ENCODE measurements around the gene ZNF548. TPM values are rescaled to one million over a fixed set of nuclear protein-coding genes. Genes with fewer than 3 reads are reported as not detected.

The ZNF548 gene
- total RNA-seq, 4 donors from 2014 or later = 4.2 to 13.1 (median 8.2) TPM

DNA sequence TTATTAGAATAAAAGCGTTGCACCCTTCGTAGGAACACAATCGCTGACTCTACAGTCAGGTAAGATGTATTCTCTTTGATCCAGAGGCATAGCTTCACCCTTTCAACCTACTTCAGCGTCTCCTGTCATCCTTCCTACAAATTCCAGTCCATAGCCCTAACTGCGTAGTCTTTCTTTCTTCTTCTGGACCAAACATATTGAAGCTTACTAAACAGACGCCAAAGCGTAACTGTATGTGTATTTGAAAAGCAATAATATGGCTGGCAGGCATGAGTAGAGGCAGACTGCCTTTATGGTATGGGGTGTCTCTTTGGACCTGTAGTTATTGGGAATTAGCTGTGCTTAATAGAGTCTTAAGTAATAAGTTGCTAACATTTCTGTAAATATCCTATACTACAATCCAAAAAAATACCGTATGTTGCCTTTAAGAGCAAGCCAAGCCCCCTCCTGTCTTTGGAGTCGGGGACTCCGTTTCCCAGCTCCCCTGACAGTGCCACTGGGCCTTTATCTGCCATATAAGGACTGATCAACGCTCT lies 392 bp upstream of the ZNF548 start:
- H3K27ac ChIP-seq = peak overlapping the region; percentile 84 to 90 (median 89)
- in situ Hi-C loops (cut with MboI; ENCODE audit: low pct_ligation_motif_present in 1 of 4, low pct_unique_long_range_greater_than_20kb in 1 of 4, low sequenced_read_pairs in 3 of 4) = no loop called here
- peak overlapping the region; percentile 0 to 89 (median 73) for H3K4me3 ChIP-seq
- DNase-seq = no peak
- no peaks in the 10 kb centered on the region for H3K27me3 ChIP-seq
- H3K4me1 ChIP-seq = peaks cover 6 to 18% (median 8%) of the 10 kb centered on the region in 4 donors
- peaks cover 0 to 4% (median 2%) of the 10 kb centered on the region in 4 donors for H3K36me3 ChIP-seq
- 60 to 93% methylated on average over 7 to 11 of the region's 11 CpGs for WGBS, 2 donors (ENCODE audit: low coverage in 1 of 2)
- intact Hi-C loops (cut with DNase I; ENCODE audit: low total_unique reads) = no loop called here
- peaks cover 3% of the 10 kb centered on the region in 2 donors for H3K9me3 ChIP-seq
- TF ChIP-seq, protein P1, sequence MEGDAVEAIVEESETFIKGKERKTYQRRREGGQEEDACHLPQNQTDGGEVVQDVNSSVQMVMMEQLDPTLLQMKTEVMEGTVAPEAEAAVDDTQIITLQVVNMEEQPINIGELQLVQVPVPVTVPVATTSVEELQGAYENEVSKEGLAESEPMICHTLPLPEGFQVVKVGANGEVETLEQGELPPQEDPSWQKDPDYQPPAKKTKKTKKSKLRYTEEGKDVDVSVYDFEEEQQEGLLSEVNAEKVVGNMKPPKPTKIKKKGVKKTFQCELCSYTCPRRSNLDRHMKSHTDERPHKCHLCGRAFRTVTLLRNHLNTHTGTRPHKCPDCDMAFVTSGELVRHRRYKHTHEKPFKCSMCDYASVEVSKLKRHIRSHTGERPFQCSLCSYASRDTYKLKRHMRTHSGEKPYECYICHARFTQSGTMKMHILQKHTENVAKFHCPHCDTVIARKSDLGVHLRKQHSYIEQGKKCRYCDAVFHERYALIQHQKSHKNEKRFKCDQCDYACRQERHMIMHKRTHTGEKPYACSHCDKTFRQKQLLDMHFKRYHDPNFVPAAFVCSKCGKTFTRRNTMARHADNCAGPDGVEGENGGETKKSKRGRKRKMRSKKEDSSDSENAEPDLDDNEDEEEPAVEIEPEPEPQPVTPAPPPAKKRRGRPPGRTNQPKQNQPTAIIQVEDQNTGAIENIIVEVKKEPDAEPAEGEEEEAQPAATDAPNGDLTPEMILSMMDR (IDR thresholded peaks at IDR 0.05) = no peak
- TF ChIP-seq EP300 (IDR thresholded peaks at IDR 0.05; ENCODE audit: low read depth) (no peak), POLR2A (IDR thresholded peaks at IDR 0.05) (no peak), POLR2AphosphoS5 (IDR thresholded peaks at IDR 0.05) (no peak)

GRCh38 chr19:57395710-57396109 lies 6.1 kb downstream of the ZNF548 start:
- WGBS, 2 donors (ENCODE audit: low coverage in 1 of 2) = 80 to 93% methylated on average over 2 to 5 of the region's 5 CpGs
- Histone ChIP-seq H3K4me3 (no peak overlapping the region), H3K36me3 (peaks cover 0 to 50% (median 19%) of the 10 kb centered on the region in 4 donors), H3K4me1 (peaks cover 0 to 8% (median under 1%) of the 10 kb centered on the region in 4 donors), H3K27ac (no peak overlapping the region), H3K27me3 (no peaks in the 10 kb centered on the region), H3K9me3 (peaks cover 16 to 33% of the 10 kb centered on the region in 2 donors)
- DNase-seq = no peak
- intact Hi-C loops (cut with DNase I; ENCODE audit: low total_unique reads) (no loop called here), in situ Hi-C loops (cut with MboI; ENCODE audit: low pct_ligation_motif_present in 1 of 4, low pct_unique_long_range_greater_than_20kb in 1 of 4, low sequenced_read_pairs in 3 of 4) (no loop called here)
- no peak for TF ChIP-seq POLR2AphosphoS5 (IDR thresholded peaks at IDR 0.05)
- TF ChIP-seq EP300 (IDR thresholded peaks at IDR 0.05; ENCODE audit: low read depth) = no peak
- TF ChIP-seq, protein P1 (IDR thresholded peaks at IDR 0.05) = no peak
- no peak for TF ChIP-seq POLR2A (IDR thresholded peaks at IDR 0.05)

- Histone ChIP-seq H3K27ac (no peak overlapping the region), H3K4me3 (no peak overlapping the region), H3K36me3 (peaks cover 0 to 49% (median 21%) of the 10 kb centered on the region in 4 donors), H3K9me3 (peaks cover 16 to 30% of the 10 kb centered on the region in 2 donors), H3K27me3 (no peaks in the 10 kb centered on the region), H3K4me1 (no peaks in the 10 kb centered on the region)
- in situ Hi-C loops (cut with MboI; ENCODE audit: low pct_ligation_motif_present in 1 of 4, low pct_unique_long_range_greater_than_20kb in 1 of 4, low sequenced_read_pairs in 3 of 4) (no loop called here), intact Hi-C loops (cut with DNase I; ENCODE audit: low total_unique reads) (no loop called here)
- no peak for DNase-seq
- TF ChIP-seq, protein P1 (IDR thresholded peaks at IDR 0.05) = no peak
- no peak for TF ChIP-seq POLR2AphosphoS5 (IDR thresholded peaks at IDR 0.05)
- TF ChIP-seq POLR2A (IDR thresholded peaks at IDR 0.05) = no peak
- TF ChIP-seq EP300 (IDR thresholded peaks at IDR 0.05; ENCODE audit: low read depth) = no peak
- 97 to 98% methylated on average over 5 of the region's 5 CpGs for whole genome bisulfite sequencing, 2 donors (ENCODE audit: low coverage in 1 of 2)
Observed at GRCh38 chr19:57398868-57399267, 9.2 kb downstream of the ZNF548 start.

DNA sequence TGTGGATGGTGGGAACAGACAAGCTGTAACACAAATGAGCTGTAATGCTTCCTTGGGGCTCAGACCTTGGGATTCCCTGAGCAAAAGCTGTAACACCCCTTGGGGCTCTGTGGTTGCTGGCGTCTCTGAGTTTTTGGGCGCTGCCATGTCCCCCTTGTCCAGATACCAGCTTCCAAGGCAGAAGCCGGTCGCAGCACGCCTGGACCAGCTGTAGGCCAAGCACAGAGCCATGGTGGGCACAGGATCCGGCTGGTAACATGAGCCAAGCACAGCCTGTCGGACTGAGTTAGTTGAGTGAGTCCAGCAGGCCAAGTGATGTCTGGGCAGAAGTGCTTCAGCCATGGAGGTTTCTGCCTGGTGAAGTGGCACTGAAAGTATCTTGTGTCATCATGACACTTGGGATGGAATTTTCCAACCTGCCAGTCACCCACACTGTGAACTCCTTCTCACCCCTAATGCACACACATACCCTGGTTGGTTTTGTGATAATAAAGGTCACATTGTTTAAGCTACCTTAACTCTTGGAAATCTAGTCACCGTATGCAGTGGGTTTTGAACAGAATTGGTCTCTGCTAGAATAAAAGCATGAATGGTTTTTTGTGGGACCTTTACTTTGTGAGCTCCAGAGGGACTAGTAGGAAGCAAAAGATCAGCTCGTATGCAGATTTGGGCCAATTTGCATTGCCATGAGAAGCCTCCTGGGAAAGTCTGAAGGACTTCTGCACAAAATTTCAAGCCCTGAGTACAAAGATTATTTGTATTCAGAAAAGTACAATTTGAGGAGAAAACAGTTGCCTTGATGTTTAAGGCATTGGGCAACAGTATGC lies 14.3 kb downstream of the ZNF548 start:
- 71 to 95% methylated on average over 1 to 9 of the region's 9 CpGs for WGBS, 2 donors (ENCODE audit: low coverage in 1 of 2)
- Histone ChIP-seq H3K36me3 (peaks cover 0 to 13% (median 4%) of the 10 kb centered on the region in 4 donors), H3K9me3 (peaks cover 0 to 13% of the 10 kb centered on the region in 2 donors)

More for the DNA sequence above, 14.3 kb downstream of the ZNF548 start:
- Histone ChIP-seq H3K27ac (no peak overlapping the region), H3K4me1 (no peaks in the 10 kb centered on the region), H3K4me3 (no peak overlapping the region), H3K27me3 (no peaks in the 10 kb centered on the region)
- no peak for DNase-seq
- in situ Hi-C loops (cut with MboI; ENCODE audit: low pct_ligation_motif_present in 1 of 4, low pct_unique_long_range_greater_than_20kb in 1 of 4, low sequenced_read_pairs in 3 of 4) = no loop called here
- intact Hi-C loops (cut with DNase I; ENCODE audit: low total_unique reads) = no loop called here
- TF ChIP-seq EP300 (IDR thresholded peaks at IDR 0.05; ENCODE audit: low read depth) (no peak), POLR2A (IDR thresholded peaks at IDR 0.05) (no peak), POLR2AphosphoS5 (IDR thresholded peaks at IDR 0.05) (no peak)
- TF ChIP-seq, protein P1 (IDR thresholded peaks at IDR 0.05) = no peak
